Measurements from ENCODE around the gene RAI1.
A peak's percentile ranks its signal among the peaks of the same experiment; 100 is the strongest.

GRCh38 chr17:17722906-17723353 is 41.7 kb downstream of the RAI1 start:
- TF ChIP-seq POLR2AphosphoS5 (IDR thresholded peaks at IDR 0.05; ENCODE audit: low read depth) (no peak), EZH2 (IDR thresholded peaks at IDR 0.05; ENCODE audit: low read depth, unreplicated experiment) (peak; percentile 84), EZH2phosphoT487 (IDR thresholded peaks at IDR 0.05; ENCODE audit: unreplicated experiment) (no peak), CREB1 (CRISPR knock-in tag; IDR thresholded peaks at IDR 0.05; ENCODE audit: low read depth) (no peak), ZNF114 (CRISPR knock-in tag; IDR thresholded peaks at IDR 0.05) (no peak), ETS1 (IDR thresholded peaks at IDR 0.05) (no peak), JUNB (IDR thresholded peaks at IDR 0.05; ENCODE audit: unreplicated experiment) (no peak), STAT1 (IDR thresholded peaks at IDR 0.05; ENCODE audit: unreplicated experiment) (no peak), NANOG (IDR thresholded peaks at IDR 0.05; ENCODE audit: borderline replicate concordance) (no peak)
- TF ChIP-seq, protein P1, sequence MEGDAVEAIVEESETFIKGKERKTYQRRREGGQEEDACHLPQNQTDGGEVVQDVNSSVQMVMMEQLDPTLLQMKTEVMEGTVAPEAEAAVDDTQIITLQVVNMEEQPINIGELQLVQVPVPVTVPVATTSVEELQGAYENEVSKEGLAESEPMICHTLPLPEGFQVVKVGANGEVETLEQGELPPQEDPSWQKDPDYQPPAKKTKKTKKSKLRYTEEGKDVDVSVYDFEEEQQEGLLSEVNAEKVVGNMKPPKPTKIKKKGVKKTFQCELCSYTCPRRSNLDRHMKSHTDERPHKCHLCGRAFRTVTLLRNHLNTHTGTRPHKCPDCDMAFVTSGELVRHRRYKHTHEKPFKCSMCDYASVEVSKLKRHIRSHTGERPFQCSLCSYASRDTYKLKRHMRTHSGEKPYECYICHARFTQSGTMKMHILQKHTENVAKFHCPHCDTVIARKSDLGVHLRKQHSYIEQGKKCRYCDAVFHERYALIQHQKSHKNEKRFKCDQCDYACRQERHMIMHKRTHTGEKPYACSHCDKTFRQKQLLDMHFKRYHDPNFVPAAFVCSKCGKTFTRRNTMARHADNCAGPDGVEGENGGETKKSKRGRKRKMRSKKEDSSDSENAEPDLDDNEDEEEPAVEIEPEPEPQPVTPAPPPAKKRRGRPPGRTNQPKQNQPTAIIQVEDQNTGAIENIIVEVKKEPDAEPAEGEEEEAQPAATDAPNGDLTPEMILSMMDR (conservative IDR thresholded peaks at IDR 0.05; ENCODE audit: low read depth in 2 of 2) = no peak
- TF ChIP-seq, protein P2, sequence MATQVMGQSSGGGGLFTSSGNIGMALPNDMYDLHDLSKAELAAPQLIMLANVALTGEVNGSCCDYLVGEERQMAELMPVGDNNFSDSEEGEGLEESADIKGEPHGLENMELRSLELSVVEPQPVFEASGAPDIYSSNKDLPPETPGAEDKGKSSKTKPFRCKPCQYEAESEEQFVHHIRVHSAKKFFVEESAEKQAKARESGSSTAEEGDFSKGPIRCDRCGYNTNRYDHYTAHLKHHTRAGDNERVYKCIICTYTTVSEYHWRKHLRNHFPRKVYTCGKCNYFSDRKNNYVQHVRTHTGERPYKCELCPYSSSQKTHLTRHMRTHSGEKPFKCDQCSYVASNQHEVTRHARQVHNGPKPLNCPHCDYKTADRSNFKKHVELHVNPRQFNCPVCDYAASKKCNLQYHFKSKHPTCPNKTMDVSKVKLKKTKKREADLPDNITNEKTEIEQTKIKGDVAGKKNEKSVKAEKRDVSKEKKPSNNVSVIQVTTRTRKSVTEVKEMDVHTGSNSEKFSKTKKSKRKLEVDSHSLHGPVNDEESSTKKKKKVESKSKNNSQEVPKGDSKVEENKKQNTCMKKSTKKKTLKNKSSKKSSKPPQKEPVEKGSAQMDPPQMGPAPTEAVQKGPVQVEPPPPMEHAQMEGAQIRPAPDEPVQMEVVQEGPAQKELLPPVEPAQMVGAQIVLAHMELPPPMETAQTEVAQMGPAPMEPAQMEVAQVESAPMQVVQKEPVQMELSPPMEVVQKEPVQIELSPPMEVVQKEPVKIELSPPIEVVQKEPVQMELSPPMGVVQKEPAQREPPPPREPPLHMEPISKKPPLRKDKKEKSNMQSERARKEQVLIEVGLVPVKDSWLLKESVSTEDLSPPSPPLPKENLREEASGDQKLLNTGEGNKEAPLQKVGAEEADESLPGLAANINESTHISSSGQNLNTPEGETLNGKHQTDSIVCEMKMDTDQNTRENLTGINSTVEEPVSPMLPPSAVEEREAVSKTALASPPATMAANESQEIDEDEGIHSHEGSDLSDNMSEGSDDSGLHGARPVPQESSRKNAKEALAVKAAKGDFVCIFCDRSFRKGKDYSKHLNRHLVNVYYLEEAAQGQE (IDR thresholded peaks at IDR 0.05; ENCODE audit: unreplicated experiment) = no peak

All from GM23338 (cell line).